H1 (cell line): ENCODE measurements around the gene DYRK1A. TPM values are rescaled to one million over a fixed set of nuclear protein-coding genes. Genes with fewer than 3 reads are reported as not detected.

Experiments used
- ATF2 ChIP-seq: IDR thresholded peaks from 2 replicates; pipeline ENCODE4 v1.6.1; 2012; ENCODE audit warnings: low read length, inconsistent platforms
- CBX5 ChIP-seq: fragments of 300-800, 300-1000 bp; sonication (generic); IDR thresholded peaks from 2 replicates; pipeline ENCODE4 v1.7.1; 2016; ENCODE audit warnings: antibody characterized with exemption, low read length, low read depth
- GABPA ChIP-seq: IDR thresholded peaks from 2 replicates; pipeline ENCODE4 v1.6.1; 2011; ENCODE audit warnings: mild to moderate bottlenecking, low read length, moderate library complexity, borderline replicate concordance; ENCODE audit not compliant: insufficient read depth
- POLR2A ChIP-seq, 2 experiments: IDR thresholded peaks; 1 replicate in 1 of 2; 2 replicates in 1 of 2; pipeline ENCODE4 v1.6.1; 2011; ENCODE audit warnings: low read depth in 2 of 2, low read length in 2 of 2, mild to moderate bottlenecking in 2 of 2; ENCODE audit errors: control extremely low read depth in 1 of 2
- POLR2AphosphoS5 ChIP-seq: IDR thresholded peaks from 2 replicates; pipeline ENCODE4 v1.6.1; 2011; ENCODE audit warnings: low read depth, low read length
- polyA plus RNA-seq, 7 experiments: library from polyadenylated mRNA; depleted of rRNA in 3 of 7; stranded (reverse) in 5 of 7; unstranded in 2 of 7; fragments of >200 nt in 5 of 7; fragments of 200-250 nt in 2 of 7; gene quantifications; 1 replicate in 5 of 7; 2 replicates in 1 of 7; 4 replicates in 1 of 7; pipeline versions ENCODE4 v1.2.1 to v1.2.3, GENCODE V29; 2011 to 2013; ENCODE audit warnings: missing spikeins in 2 of 7, mixed read lengths in 2 of 7
- total RNA-seq: library from RNA; stranded (reverse); fragmentation: NEBNext Ultra II Directional; extraction: Animal tissue kit (Norgen Biotek cat#: 25700); gene quantifications from 2 replicates; pipeline ENCODE4 v1.2.1, GENCODE V29; 2021

Gene DYRK1A
- total and polyA plus RNA-seq, 2 of the 8 experiments (the other 6 are each of a cell fraction or from before 2014, with no cell fraction given), result 61.1 to 62.2 TPM

- TF ChIP-seq GABPA (no peak), POLR2AphosphoS5 (no peak), CBX5 (no peak), ATF2 (no peak), POLR2A (IDR thresholded peaks at IDR 0.05; ENCODE audit: control extremely low read depth in 1 of 2, low read depth in 2 of 2, low read length in 2 of 2) (peak in 1 of 2 experiments; percentile 18; a peak in 1 of 3 replicates)
Measured at GRCh38 chr21:37564341-37564923, 197.9 kb downstream of the DYRK1A start (continued).
